HepG2 (cell line): ENCODE data around the gene GPR162. TPM values are rescaled to one million over a fixed set of nuclear protein-coding genes. Genes with fewer than 3 reads are reported as not detected.

Source experiments
- CHD4 ChIP-seq: fragments of 200-600 bp; sonication (generic); IDR thresholded peaks from 2 replicates; pipeline ENCODE4 v1.7.0; 2017; ENCODE audit warnings: mild to moderate bottlenecking, low read length, borderline replicate concordance
- CREB1 ChIP-seq, 2 experiments: fragments of 450-650 bp in 1 of 2; IDR thresholded peaks; 2 replicates each; pipeline ENCODE4 v1.6.1; 2016 to 2017; ENCODE audit warnings: control low read depth in 1 of 2, mild to moderate bottlenecking in 1 of 2, missing compliant biosample characterization in 1 of 2, missing genetic modification characterization in 1 of 2
- DMAP1 ChIP-seq: IDR thresholded peaks from 2 replicates; pipeline ENCODE4 v1.6.1; 2016
- GFI1 ChIP-seq: sonication (generic); formaldehyde crosslinking; IDR thresholded peaks from 2 replicates; pipeline ENCODE4 v1.5.0; 2020; ENCODE audit warnings: missing genetic modification reagents, mild to moderate bottlenecking, borderline replicate concordance
- HHEX ChIP-seq: IDR thresholded peaks from 2 replicates; pipeline ENCODE4 v1.6.1; 2016; ENCODE audit warnings: control low read depth
- HIVEP1 ChIP-seq: sonication (generic); formaldehyde crosslinking; IDR thresholded peaks from 2 replicates; pipeline ENCODE4 v1.4.0; 2020; ENCODE audit warnings: mild to moderate bottlenecking, missing genetic modification reagents
- HNF1B ChIP-seq: sonication (generic); formaldehyde crosslinking; IDR thresholded peaks from 2 replicates; pipeline ENCODE4 v1.5.1; 2020; ENCODE audit warnings: mild to moderate bottlenecking, moderate library complexity, missing genetic modification reagents
- HNF4G ChIP-seq, 2 experiments: sonication (generic) in 1 of 2; formaldehyde crosslinking in 1 of 2; IDR thresholded peaks; 2 replicates each; pipeline versions ENCODE4 v1.4.0 to v1.6.1; 2011 to 2020; ENCODE audit warnings: borderline replicate concordance in 2 of 2, low read depth in 2 of 2, mild to moderate bottlenecking in 2 of 2, low read length in 1 of 2, missing genetic modification reagents in 1 of 2, moderate library complexity in 1 of 2
- ISL2 ChIP-seq: sonication (generic); formaldehyde crosslinking; IDR thresholded peaks from 2 replicates; pipeline ENCODE4 v1.5.0; 2020; ENCODE audit warnings: missing genetic modification reagents
- KLF9 ChIP-seq: IDR thresholded peaks from 2 replicates; pipeline ENCODE4 v1.6.1; 2016; ENCODE audit warnings: low read depth
- MEIS2 ChIP-seq: sonication (generic); formaldehyde crosslinking; IDR thresholded peaks from 2 replicates; pipeline ENCODE4 v1.9.0; 2021; ENCODE audit warnings: mild to moderate bottlenecking, missing genetic modification reagents
- NFIB ChIP-seq: sonication (generic); formaldehyde crosslinking; IDR thresholded peaks from 2 replicates; pipeline ENCODE4 v1.9.0; 2021; ENCODE audit warnings: missing genetic modification reagents, mild to moderate bottlenecking, borderline replicate concordance
- PHF20 ChIP-seq: sonication (generic); formaldehyde crosslinking; IDR thresholded peaks from 2 replicates; pipeline ENCODE4 v1.5.0; 2020; ENCODE audit warnings: mild to moderate bottlenecking, missing genetic modification reagents
- POLR2AphosphoS2 ChIP-seq: IDR thresholded peaks from 2 replicates; pipeline ENCODE4 v1.6.1; 2011; ENCODE audit warnings: low read depth, low read length, improper control_type of control experiment
- SOX5 ChIP-seq: IDR thresholded peaks from 2 replicates; pipeline ENCODE4 v1.6.1; 2016; ENCODE audit warnings: borderline replicate concordance
- YEATS4 ChIP-seq: sonication (generic); formaldehyde crosslinking; IDR thresholded peaks from 2 replicates; pipeline ENCODE4 v1.4.0; 2020; ENCODE audit warnings: missing genetic modification reagents, borderline replicate concordance
- ZNF143 ChIP-seq: sonication (generic); formaldehyde crosslinking; IDR thresholded peaks from 2 replicates; pipeline ENCODE4 v1.4.0; 2020; ENCODE audit warnings: missing genetic modification reagents
- ZNF484 ChIP-seq: sonication (generic); formaldehyde crosslinking; IDR thresholded peaks from 2 replicates; pipeline ENCODE4 v1.5.1; 2020; ENCODE audit warnings: mild to moderate bottlenecking, low read depth, missing genetic modification reagents, borderline replicate concordance
- ZNF549 ChIP-seq: sonication (generic); formaldehyde crosslinking; IDR thresholded peaks from 2 replicates; pipeline ENCODE4 v1.5.0; 2020; ENCODE audit warnings: missing genetic modification reagents
- ZNF557 ChIP-seq: sonication (generic); formaldehyde crosslinking; IDR thresholded peaks from 2 replicates; pipeline ENCODE4 v1.4.0; 2020; ENCODE audit warnings: missing genetic modification reagents
- ZNF563 ChIP-seq: sonication (generic); formaldehyde crosslinking; IDR thresholded peaks from 2 replicates; pipeline ENCODE4 v1.8.0; 2022; ENCODE audit warnings: mild to moderate bottlenecking, moderate library complexity, missing genetic modification reagents
- ZNF609 ChIP-seq: sonication (generic); formaldehyde crosslinking; IDR thresholded peaks from 2 replicates; pipeline ENCODE4 v1.4.0; 2020; ENCODE audit warnings: mild to moderate bottlenecking, missing genetic modification reagents, borderline replicate concordance
- polyA plus RNA-seq, 8 experiments: library from polyadenylated mRNA; depleted of rRNA in 3 of 8; stranded (reverse) in 7 of 8; unstranded in 1 of 8; fragments of >200 nt; fragmentation: Illumina TruSeq in 4 of 8; extraction: Trizol in 4 of 8; gene quantifications; 2 replicates each; pipeline versions ENCODE4 v1.2.1 to v1.2.3, GENCODE V29; 2011 to 2016; ENCODE audit warnings: low read depth in 4 of 8, missing spikeins in 1 of 8, mixed read lengths in 1 of 8; ENCODE audit not compliant: insufficient read depth in 1 of 8
- total RNA-seq, 5 experiments: library from RNA; depleted of rRNA; stranded (reverse); fragments of >200 nt; fragmentation: Illumina TruSeq; extraction: Trizol; gene quantifications; 2 replicates each; pipeline ENCODE4 v1.2.3, GENCODE V29; 2016; ENCODE audit warnings: low read depth in 1 of 5
- TF ChIP-seq, protein P1 (sequence below): IDR thresholded peaks from 2 replicates; pipeline ENCODE4 v1.6.1; 2016; ENCODE audit warnings: missing biosample characterization, missing genetic modification reagents, low read depth

Gene GPR162
- total and polyA plus RNA-seq, 2 of the 13 experiments (the other 11 are each of a cell fraction or from before 2014, with no cell fraction given) = 0.08 TPM; not detected in 1

- no peak for TF ChIP-seq ISL2 (CRISPR knock-in tag)
- no peak for TF ChIP-seq ZNF557
- TF ChIP-seq HNF1B = peak; percentile 25; the same call in 1 of the 2 replicates
- TF ChIP-seq POLR2AphosphoS2 = no peak
- peak; percentile 53; the same call in 1 of the 2 replicates for TF ChIP-seq PHF20 (CRISPR knock-in tag)
- TF ChIP-seq KLF9 (CRISPR knock-in tag) = no peak
- no peak for TF ChIP-seq YEATS4 (CRISPR knock-in tag)
- no peak for TF ChIP-seq DMAP1 (CRISPR knock-in tag)
- TF ChIP-seq, protein P1, sequence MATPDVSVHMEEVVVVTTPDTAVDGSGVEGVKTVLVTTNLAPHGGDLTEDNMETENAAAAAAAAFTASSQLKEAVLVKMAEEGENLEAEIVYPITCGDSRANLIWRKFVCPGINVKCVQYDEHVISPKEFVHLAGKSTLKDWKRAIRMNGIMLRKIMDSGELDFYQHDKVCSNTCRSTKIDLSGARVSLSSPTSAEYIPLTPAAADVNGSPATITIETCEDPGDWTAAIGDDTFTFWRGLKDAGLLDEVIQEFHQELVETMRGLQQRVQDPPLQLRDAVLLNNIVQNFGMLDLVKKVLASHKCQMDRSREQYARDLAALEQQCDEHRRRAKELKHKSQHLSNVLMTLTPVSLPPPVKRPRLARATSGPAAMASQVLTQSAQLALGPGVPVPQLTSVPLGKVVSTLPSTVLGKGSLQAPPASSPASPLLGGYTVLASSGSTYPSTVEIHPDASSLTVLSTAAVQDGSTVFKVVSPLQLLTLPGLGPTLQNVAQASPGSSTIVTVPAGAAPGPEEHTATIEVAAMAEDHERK (CRISPR knock-in tag) = no peak
- TF ChIP-seq CHD4 = no peak
- TF ChIP-seq CREB1 (IDR thresholded peaks at IDR 0.05) = no peak
- no peak; the same call in 1 of the 2 replicates for TF ChIP-seq CREB1 (CRISPR knock-in tag; IDR thresholded peaks at IDR 0.05)
- no peak for TF ChIP-seq HHEX (CRISPR knock-in tag)
- TF ChIP-seq ZNF549 (CRISPR knock-in tag) = no peak
- TF ChIP-seq ZNF143 (CRISPR knock-in tag) = no peak
- no peak for TF ChIP-seq ZNF563 (CRISPR knock-in tag)
- TF ChIP-seq ZNF484 (CRISPR knock-in tag) = no peak
- TF ChIP-seq GFI1 (CRISPR knock-in tag) = no peak
- TF ChIP-seq NFIB (CRISPR knock-in tag) = no peak
- no peak for TF ChIP-seq HNF4G (IDR thresholded peaks at IDR 0.05; ENCODE audit: borderline replicate concordance, low read depth, low read length)
- TF ChIP-seq HNF4G (CRISPR knock-in tag; IDR thresholded peaks at IDR 0.05; ENCODE audit: borderline replicate concordance, low read depth) = no peak
- TF ChIP-seq HIVEP1 (CRISPR knock-in tag) = no peak
- peak; percentile 19; the same call in 1 of the 2 replicates for TF ChIP-seq MEIS2
- no peak for TF ChIP-seq ZNF609 (CRISPR knock-in tag)
- 0 out of 2 replicates have a peak, but pooled peaks have one; percentile 11 for TF ChIP-seq SOX5 (CRISPR knock-in tag)
Observed at GRCh38 chr12:6825398-6826124, 3.9 kb downstream of the GPR162 start (continued).
